Measurements from ENCODE around the gene CLCN6.

DNA sequence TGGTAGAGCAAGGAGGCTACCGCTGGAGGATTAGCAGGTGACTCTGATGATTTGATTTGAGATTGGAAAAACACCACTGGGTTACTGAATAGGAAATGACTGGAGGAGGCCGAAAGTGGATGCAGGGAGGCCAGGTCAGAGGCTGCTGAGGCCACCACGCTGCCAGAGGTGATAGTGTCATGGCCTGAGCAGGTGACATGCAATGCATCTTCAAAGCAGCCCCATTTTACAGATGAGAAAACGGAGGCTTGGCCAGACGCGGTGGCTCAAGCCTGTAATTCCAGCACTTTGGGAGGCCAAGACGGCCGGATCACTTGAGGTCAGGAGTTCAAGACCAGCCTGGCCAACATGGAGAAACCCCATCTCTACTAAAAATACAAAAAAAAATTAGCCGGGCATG is 31.2 kb upstream of the CLCN6 start:
- TF ChIP-seq CTCF (IDR thresholded peaks at IDR 0.05) = no peak
- TF ChIP-seq ZFX (IDR thresholded peaks at IDR 0.05; ENCODE audit: borderline replicate concordance) = no peak

Measured in 22Rv1 (cell line).